HG02973 (cell line): ENCODE measurements around the gene TCIRG1.
"Not testable (repeated sequence)": the region's sequence is repeated elsewhere in the genome, so short reads cannot be mapped to it uniquely, and the experiment has no call there.

Experiments
- ATAC-seq: cut with Tn5 transposase; IDR thresholded peaks from one replicate; pipeline ENCODE4 v1.9.1; 2021; ENCODE audit warnings: moderate library complexity; ENCODE audit not compliant: unreplicated experiment

The TCIRG1 gene, protein sequence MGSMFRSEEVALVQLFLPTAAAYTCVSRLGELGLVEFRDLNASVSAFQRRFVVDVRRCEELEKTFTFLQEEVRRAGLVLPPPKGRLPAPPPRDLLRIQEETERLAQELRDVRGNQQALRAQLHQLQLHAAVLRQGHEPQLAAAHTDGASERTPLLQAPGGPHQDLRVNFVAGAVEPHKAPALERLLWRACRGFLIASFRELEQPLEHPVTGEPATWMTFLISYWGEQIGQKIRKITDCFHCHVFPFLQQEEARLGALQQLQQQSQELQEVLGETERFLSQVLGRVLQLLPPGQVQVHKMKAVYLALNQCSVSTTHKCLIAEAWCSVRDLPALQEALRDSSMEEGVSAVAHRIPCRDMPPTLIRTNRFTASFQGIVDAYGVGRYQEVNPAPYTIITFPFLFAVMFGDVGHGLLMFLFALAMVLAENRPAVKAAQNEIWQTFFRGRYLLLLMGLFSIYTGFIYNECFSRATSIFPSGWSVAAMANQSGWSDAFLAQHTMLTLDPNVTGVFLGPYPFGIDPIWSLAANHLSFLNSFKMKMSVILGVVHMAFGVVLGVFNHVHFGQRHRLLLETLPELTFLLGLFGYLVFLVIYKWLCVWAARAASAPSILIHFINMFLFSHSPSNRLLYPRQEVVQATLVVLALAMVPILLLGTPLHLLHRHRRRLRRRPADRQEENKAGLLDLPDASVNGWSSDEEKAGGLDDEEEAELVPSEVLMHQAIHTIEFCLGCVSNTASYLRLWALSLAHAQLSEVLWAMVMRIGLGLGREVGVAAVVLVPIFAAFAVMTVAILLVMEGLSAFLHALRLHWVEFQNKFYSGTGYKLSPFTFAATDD

DNA sequence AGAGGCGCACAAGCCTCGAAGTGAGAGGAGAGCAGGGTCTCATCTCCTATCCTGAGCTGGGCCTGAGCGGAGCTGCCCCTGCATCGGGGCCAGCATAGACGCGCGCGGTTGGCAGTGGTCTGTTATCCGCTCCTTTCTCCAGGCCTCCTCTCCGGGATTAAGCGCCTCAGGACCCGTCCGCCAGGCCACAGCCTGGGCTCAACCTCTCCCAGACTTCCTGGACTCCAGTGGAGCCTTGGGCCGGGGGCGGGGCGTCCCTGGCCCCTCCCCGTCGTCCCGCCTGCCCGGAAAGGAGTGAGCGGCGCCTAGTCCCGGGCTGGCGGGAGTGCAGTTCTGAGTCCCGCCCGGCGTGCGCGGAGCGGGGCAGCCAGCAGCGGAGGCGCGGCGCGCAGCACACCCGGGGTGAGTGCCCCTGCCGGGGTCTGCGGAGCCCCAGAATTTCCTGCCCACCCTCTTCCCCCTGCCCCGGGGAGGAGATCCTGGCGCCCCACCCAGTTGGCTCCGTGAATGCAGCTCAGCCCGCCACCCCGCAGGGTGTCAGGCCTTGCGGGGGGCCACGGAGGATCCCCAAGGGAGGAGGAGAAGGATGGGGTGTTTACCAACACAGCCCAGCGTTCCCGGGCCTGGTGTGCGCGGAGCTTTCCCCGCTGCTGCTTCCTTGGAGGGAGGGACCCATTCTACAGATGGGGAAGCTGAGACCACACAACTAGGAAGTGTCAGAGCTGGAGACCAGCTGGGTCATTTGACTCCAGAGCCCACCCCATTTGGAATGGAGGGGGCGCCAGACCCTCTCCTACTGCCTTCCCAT lies at the start of gene TCIRG1:
TCIRG1 (plus strand) TSS at position 308 of the 808 bp plus-strand sequence. CDS start 2,247 bp downstream, outside the sequence.
- ATAC-seq, result no peak

DNA sequence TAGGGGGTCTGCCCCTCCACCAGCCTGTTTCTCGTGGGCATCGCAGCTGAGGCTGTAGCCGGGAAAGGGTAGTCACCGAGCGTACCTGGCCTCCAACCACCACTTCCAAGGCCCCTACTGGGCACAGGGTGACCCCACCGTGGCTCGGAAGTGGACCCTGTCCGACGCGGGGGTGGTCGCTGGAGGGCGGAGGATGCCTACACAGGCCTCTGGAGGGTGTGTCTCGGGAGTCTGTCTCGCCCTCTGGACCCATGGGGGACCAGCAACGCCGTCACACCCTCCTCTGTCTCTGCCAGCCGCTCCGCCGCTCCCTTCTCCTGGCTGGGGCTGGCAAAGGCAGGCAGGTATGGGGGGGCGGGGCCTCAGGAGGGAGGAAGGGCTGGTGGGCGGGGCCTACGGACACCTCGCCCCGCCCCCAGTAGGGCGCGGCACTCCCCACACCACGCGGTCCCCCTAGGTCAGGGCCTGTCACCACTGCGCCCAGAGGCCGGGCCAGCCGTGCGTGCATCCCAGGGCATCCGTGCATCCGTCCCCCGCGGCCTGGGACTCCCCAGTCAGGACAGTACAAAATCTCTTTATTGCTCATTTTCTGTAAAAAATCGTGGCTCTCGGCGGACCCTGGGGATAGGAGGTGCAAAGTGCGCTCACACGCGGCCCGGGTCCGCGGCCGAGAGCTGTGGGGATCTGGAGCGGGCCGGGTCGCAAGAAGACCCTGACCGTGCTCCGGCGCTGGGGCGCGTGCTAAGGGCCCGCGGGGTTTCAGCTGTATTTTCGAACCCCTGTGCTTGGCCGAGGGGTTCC lies 48.1 kb upstream of the TCIRG1 start:
- not testable (repeated sequence) for ATAC-seq

DNA sequence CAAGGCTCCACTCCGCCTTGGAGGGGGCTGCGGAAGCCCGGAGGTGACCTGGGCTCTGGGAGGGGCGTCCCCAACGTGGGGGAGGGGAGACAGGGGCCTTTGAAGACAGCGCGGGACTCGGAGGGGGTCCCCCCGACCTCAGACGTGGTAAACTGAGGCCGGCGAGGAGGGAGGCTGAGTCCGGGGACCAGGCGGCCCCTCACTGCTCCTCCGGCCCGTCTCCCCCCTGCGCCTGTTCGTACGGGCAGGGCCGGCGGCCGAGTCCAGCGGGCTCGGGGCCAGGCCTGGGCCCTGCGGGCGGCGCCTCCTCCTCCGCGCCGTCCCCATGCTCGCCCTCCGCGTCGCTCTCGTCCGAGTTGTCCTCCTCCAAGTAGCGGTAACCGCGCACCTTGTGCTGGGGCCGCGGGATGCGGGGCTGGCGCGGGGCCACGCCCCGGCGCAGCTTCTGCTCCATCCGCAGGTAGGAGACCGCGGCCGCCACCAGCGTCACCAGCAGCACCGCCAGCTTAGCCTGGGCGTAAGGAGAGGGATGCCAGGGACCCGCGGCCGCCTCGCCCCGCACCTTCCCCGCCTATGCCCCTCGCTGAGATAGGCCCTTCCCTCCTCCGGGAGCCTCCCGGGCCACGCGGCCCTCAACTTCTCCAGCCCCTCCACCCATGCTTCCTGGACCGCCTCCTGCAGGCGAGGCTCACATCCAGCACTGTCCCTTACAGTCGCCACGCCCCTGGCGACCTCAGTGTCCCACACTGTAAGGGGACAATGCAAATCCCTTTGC lies 47.3 kb upstream of the TCIRG1 start:
- not testable (repeated sequence) for ATAC-seq

DNA sequence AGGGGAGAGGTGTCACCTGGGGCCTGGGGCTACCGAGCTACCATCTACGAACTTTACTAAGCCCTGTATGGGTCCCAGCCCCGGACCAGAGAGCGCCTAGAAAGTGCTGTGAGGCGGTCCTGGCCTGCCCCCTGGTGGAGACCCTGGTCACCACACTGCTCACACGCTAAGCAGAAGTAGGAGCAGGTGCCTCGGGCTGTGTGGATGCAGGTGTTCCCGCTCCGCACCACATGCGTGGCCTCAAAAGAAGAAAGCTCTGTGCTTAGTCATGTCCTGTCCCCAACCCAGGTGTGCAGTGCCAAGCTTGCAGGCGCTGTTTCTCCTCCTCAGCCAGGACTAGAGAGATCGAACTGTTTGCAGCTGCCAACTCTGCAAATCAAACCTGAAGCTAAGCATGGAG lies 45.0 kb upstream of the TCIRG1 start:
- ATAC-seq, result not testable (repeated sequence)

DNA sequence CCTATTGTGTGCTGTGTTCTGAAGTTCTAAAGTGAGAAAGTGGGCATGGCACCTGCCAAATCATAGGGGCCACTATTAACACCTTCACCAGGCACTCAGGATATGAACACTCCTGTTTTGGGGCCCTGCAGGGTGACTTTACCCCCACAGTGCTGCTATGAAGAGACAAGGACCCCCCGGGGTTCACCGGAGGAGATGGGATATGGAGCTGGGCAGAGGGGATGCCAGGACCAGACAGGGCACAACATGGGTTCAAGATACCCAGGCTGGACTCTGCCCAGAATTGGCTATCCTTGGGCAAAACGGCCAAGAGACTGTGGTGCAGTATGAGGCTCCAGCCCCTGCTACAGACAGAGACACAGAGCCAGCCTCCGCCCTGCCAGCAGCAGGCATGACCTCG lies 44.4 kb upstream of the TCIRG1 start:
- ATAC-seq, result not testable (repeated sequence)

DNA sequence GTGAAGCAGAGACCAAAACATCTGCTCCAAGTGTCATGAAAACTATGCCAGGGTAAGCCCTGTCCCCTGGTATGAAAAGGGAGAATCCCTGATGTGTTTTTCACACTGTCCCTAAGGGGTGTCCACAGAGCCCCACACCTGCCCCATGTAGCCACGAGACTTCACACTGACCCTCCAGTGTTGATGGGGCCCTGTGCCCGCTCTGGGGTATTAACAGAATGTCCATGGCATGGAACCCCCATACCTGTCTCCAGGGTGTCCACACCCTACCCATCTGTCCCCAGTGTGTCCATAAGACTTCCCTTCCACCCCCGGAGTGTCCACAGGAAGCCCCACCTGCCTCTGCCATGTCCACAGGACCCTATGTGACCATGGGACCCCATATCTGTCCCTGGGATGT lies 43.7 kb upstream of the TCIRG1 start:
- ATAC-seq, result not testable (repeated sequence)

DNA sequence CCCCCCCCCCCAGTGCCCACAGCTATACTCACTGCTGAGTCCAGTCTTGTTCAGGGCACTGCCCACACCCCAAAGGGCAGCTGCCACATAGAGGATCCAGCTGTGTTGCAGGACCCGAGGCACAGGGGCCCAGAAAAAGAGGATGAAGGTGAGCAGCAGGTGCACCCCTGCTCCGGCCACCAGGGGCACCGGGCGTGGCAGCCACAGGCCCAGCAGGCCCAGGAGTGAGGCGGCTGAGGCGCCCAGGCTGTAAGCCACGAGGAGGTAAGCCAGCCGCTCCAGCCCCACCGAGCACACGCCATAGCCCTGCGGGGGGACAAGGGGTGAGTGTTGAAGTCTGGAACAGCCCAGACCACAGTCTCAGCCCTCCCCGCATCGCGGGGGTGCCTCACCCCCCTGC lies 43.2 kb upstream of the TCIRG1 start:
- ATAC-seq, result not testable (repeated sequence)

DNA sequence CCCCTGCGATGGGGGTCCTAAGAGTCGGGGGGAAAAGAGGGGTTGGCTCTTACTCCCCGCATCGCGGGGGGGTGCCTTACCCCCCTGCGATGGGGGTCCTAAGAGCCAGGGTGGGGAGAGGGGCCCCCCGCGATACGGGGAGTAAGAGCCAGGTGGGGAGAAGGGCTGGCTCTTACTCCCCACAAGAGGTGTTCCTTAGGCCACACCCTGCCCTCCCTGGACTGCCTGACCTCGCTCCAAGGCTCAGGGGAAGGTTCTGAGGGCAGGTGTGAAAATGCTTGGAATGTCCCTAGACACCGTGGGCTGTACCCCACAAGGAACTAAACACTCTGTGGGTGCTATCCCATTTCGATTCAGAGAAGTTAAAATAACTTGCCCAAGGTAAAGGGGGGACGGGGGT lies 42.8 kb upstream of the TCIRG1 start:
- ATAC-seq, result no peak

DNA sequence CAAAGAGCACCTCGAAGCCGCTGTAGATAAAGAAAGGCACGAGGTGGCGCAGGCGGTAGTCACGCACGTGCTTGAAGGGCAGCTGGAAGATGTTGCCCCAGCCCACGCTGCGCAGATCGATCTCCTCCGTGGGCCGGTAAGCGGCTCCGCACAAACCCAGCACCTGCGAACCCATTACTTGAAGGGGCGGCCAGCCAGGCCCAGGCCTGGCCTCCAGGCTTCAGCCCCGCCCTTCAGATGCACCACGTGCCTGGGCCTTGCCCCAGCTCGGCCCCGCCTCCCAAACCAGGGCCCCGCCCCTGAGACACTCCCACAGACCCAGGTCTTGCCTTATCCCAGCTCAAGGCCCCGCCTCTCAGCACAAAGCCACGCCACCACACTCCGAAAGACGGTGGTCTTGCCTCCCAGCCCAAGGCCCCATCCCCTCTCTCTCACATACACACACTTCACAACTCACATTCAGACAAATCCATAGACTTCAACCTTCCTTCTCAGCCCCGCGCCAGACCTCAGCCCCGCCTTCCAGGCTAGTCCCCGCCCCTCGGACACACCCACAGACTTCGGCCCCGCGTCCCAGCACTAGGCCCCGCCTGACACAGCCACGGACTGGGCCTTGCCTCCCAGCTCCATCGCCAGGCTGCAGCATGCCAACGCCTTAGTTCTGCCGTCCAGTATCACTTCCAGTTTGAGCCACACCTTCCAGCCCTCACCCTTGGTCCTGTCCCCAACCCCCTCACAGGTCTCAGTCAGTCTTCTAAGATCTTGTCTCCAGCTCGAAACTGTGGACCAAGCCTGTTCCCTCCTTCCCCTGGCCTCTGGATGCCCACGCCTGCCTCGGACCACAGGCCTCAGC lies 42.0 kb upstream of the TCIRG1 start:
- ATAC-seq, result no peak

DNA sequence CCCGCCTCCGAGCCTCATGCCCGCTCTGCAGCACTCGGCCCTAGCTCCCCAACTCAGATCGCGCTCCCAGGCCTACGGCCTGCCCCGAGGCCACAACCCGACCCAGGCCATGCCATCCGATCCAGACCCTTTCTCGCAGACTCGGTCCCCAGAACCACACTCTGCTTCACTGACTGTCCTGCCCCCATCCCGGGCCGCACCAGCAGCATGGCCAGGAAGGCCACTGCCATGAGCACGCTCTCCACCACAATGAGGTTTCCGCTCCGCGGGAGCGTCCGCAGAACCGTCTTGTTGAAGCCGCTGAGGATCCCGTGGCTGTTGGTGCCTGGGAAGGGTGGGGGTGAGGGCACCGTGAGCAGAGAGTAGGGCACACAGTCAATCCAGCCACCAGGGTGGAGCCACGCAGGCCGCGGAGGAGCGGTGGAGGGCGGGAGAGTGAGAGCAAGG lies 41.3 kb upstream of the TCIRG1 start:
- ATAC-seq, result no peak

DNA sequence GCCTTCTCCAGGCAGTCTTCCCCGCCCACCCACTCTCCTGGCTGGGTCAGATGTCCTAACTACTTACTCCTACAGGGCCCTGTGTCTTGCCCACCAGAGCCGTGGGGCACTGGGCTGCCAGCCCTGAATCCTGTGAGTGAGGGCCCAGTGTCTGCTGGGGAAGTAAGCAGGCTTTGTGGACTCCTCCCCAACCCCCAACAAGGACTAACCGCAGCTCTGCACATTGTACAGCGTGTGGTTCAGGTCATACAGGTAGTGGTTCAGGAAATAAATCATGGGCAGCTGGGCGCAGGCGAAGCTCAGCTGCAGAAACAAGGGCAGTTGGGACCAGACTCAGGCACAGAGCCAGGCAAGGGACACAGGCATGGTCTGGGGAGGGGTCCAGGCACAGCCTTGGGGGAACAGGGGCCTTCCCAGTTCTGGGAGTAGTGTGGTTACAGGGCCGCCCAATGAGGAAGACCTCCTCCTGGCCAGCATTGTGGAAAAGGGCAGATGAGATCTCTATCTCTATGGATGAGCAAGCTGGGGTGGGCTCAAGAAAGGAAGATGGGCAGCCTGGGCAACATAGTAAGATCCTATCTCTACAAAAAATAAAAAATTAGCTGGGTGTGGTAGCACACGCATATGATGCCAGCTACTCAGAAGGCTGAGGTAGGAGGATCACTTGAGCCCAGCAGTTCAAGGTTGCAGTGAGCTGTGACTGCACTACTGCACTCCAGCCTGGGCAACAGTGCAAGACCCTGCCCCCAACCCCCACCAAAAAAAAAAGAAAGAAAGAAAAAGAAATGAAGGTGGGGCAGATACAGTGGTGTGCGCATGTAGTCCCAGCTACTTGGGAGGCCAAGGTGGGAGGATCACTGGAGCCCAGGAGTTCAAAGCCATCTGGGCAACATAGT lies 40.4 kb upstream of the TCIRG1 start:
- ATAC-seq, result no peak

DNA sequence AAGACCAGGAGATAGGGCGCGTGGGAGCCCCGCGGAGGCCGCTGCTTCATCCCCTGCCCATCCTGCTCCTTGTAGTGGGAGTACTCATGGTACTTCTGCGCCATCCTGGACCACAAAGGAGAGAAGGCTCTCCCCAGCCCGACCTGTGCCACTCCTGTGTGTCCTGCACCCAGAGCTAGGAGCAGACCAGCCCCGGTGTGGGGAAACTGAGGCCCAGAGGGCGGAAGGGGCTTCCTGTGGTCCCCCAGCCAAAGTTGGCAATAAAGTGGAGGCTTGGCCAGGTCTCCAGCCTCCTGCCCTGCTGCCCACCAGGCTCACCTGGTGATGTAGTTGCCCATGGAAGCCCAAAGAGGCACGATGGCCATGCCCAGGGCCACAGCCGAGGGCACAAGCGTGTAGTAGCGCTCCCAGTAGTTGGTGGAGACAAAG lies 39.6 kb upstream of the TCIRG1 start:
- ATAC-seq, result no peak

DNA sequence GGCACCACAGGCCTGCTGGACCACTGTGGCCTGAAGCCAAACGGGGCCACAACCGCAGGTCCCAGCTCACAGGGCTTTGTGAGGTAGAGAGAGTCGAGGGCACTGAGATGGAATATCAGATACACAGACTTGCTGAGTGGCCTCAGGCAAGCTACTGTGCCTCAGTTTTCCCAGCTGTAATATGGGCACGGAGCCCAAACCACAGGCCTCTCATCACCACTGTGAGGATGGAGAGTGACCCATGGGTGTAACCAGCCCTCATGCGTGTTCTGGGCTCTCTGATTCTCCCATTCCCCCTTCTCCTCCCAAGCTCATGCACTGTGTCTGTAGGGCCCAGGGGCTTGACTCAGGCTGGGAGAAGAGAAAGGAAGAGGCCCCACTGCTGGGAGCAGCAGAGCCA lies 39.1 kb upstream of the TCIRG1 start:
- ATAC-seq, result no peak

DNA sequence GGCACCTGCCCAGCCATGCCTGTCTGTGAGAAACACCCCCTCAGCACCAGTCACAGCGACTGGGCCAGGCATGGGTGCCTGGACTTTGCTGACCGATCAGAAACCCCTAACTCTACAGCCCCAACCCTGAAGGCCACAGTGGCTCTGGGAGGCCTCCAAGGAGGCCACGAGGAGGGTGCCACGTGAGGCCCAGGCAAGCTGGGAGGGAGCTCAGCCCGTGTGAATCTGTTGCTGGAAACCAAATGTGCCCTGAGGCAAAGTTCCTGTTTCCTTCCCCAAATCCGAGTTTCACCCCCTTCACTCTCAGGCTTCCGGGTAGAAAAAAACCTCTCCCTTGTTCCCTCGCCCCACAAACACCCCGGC lies 36.3 kb upstream of the TCIRG1 start:
- no peak for ATAC-seq

DNA sequence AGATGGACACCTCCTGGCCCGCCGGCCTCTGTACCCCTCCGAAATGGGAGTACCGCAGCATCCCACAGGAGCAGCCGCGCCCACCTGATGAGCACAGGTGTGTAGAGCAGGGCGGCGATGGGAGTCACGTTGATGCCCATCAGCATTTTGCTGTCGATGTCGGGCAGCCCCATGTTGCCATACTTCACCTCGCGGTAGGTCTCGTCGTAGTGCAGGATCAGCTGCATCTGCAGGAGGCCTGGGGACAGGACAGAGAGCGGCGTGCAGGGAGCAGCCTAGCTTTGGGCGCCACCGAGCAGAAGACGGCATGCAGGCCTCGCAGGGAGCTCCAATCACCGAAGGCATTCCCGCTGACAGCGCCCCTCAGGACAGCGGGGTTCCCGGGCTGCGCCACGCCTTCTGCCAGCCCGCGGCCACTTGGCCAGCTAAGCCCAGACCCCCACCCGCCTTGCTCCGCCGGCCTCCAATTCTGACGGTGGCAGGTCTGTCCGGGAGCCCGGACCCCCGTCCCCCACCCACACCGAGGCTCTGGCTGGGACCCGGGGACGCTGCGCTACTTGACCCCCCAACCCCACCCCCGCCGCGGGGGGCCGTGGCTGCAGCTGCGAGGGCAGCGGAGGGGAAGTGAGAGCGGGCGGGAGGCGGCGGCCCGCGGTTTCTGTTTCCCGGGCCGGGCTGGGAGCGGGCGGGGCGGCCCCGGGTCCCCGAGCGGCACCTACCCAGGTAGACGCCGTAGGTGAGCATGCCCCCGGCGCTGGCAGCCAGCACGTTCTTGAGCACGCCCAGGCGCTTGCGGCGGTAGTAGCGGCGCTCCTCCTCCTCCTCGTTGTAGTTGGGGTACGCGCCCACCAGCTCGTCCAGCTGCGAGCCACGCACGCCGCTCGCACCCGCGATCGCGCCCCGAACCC lies 35.6 kb upstream of the TCIRG1 start:
- ATAC-seq, result peak; percentile 28

DNA sequence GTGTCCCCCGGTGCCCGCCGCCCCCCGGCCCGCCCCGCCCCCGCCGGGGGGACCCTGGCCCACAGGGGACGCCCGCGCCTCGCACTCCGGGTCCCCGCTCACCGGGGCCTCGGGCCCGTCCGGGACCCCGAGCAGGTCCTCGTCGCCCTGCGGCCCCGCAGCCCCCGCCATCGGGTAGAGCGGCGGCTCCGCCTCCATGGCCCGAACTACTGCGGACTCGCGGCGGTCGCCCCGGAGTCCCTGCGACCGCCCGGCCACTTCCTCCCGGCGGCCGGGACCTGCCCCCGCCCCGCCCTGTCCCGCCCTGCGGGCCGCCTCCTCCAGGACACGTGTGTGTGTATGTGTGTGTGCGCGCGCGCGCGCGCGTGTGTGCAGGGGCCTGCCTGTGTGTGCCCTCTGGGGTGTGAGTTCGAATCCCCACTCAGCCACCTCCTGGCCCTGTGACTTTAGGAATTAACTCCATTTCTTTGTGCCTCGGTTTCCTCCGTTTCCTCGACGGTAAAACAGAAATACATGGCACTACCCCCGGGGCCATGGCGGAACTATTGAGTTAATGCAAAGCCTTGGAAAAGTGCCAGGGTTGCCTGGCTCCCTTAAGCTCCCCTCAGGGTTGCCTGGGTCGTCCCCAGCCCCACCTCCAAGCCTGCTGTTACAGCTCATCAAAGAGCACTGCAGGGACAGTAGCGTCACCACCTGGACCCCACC lies 34.8 kb upstream of the TCIRG1 start, which contains the start of gene UNC93B1:
UNC93B1 (minus strand) TSS at position 252 of the 705 bp plus-strand sequence; CDS start at position 198, 54 bp downstream.
- peak; percentile 40 for ATAC-seq
